ENCODE data around the gene GAK. TPM values are rescaled to one million over a fixed set of nuclear protein-coding genes. Genes with fewer than 3 reads are reported as not detected.
A peak's percentile ranks its signal among the peaks of the same experiment; 100 is the strongest.

GAK gene
- total RNA-seq, 3 donors from 2014 or later (not counting 1 experiment from before 2014, with no cell fraction given) = 349 to 358 (median 349) TPM

- peaks cover 11% of the 10 kb centered on the region for H3K36me3 ChIP-seq (ENCODE audit: control insufficient read depth, insufficient read depth, low read length)
- Mint-ChIP-seq H3K36me3 (no peaks in the 10 kb centered on the region), H3K4me3 (peak overlapping the region; percentile 81), H3K9me3 (no peaks in the 10 kb centered on the region), H3K4me1 (peaks cover 13 to 30% of the 10 kb centered on the region in 2 donors), H3K27me3 (ENCODE audit: low read depth in 2 of 2) (no peaks in the 10 kb centered on the region), H3K27ac (peak overlapping the region; percentile 78 to 87)
- TF ChIP-seq, protein P1, sequence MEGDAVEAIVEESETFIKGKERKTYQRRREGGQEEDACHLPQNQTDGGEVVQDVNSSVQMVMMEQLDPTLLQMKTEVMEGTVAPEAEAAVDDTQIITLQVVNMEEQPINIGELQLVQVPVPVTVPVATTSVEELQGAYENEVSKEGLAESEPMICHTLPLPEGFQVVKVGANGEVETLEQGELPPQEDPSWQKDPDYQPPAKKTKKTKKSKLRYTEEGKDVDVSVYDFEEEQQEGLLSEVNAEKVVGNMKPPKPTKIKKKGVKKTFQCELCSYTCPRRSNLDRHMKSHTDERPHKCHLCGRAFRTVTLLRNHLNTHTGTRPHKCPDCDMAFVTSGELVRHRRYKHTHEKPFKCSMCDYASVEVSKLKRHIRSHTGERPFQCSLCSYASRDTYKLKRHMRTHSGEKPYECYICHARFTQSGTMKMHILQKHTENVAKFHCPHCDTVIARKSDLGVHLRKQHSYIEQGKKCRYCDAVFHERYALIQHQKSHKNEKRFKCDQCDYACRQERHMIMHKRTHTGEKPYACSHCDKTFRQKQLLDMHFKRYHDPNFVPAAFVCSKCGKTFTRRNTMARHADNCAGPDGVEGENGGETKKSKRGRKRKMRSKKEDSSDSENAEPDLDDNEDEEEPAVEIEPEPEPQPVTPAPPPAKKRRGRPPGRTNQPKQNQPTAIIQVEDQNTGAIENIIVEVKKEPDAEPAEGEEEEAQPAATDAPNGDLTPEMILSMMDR (IDR thresholded peaks at IDR 0.05) = no peak
- peaks cover 3% of the 10 kb centered on the region for H3K27me3 ChIP-seq (ENCODE audit: control insufficient read depth, insufficient read depth, low read length)
- intact Hi-C loops (cut with micrococcal nuclease) = loop anchor here (5.0 kb wide), 1 partner anchor 41 kb away; the partner anchor contains the start of gene FGFRL1
- WGBS (ENCODE audit: insufficient coverage) = 65% methylated on average over 17 of the region's 17 CpGs
- ATAC-seq (peak in 1 of 3 donors; percentile 6), DNase-seq (peak; percentile 32 to 54)
- peak overlapping the region; percentile 87 for H3K27ac ChIP-seq (ENCODE audit: low read length)
- H3K9me3 ChIP-seq (ENCODE audit: control insufficient read depth, insufficient read depth, low read length) = no peaks in the 10 kb centered on the region
- peaks cover 57% of the 10 kb centered on the region for H3K4me1 ChIP-seq (ENCODE audit: control insufficient read depth, insufficient read depth, low read length)
- no peak overlapping the region for H3K4me3 ChIP-seq (ENCODE audit: low read length)
These were observed 38.9 kb upstream of the GAK start for GRCh38 chr4:970854-971520.

- Mint-ChIP-seq H3K4me1 (peaks cover 13 to 30% of the 10 kb centered on the region in 2 donors), H3K9me3 (no peaks in the 10 kb centered on the region), H3K27ac (peak overlapping the region; percentile 78 to 87), H3K27me3 (ENCODE audit: low read depth in 2 of 2) (no peaks in the 10 kb centered on the region), H3K36me3 (no peaks in the 10 kb centered on the region), H3K4me3 (peak overlapping the region; percentile 81)
- peaks cover 15% of the 10 kb centered on the region for H3K36me3 ChIP-seq (ENCODE audit: control insufficient read depth, insufficient read depth, low read length)
- H3K9me3 ChIP-seq (ENCODE audit: control insufficient read depth, insufficient read depth, low read length) = no peaks in the 10 kb centered on the region
- no peak overlapping the region for H3K4me3 ChIP-seq (ENCODE audit: low read length)
- H3K27me3 ChIP-seq (ENCODE audit: control insufficient read depth, insufficient read depth, low read length) = peaks cover 3% of the 10 kb centered on the region
- intact Hi-C loops (cut with micrococcal nuclease) = loop anchor here (5.0 kb wide), 1 partner anchor 42 kb away; the partner anchor contains the start of gene FGFRL1
- peak overlapping the region; percentile 87 for H3K27ac ChIP-seq (ENCODE audit: low read length)
- H3K4me1 ChIP-seq (ENCODE audit: control insufficient read depth, insufficient read depth, low read length) = peaks cover 57% of the 10 kb centered on the region
- DNase-seq (peak; percentile 71 to 90), ATAC-seq (peak; percentile 63 to 75 (median 64))
- 58% methylated on average over 25 of the region's 25 CpGs for WGBS (ENCODE audit: insufficient coverage)
- TF ChIP-seq, protein P1 (IDR thresholded peaks at IDR 0.05) = no peak
These were observed 38.1 kb upstream of the GAK start for GRCh38 chr4:970046-970745.

GRCh38 chr4:968621-969394 is 36.7 kb upstream of the GAK start:
- H3K27ac ChIP-seq (ENCODE audit: low read length) = no peak overlapping the region
- Mint-ChIP-seq H3K4me3 (no peak overlapping the region), H3K4me1 (peaks cover 13 to 32% of the 10 kb centered on the region in 2 donors), H3K36me3 (no peaks in the 10 kb centered on the region), H3K9me3 (no peaks in the 10 kb centered on the region), H3K27ac (peak overlapping the region; percentile 78 to 87), H3K27me3 (ENCODE audit: low read depth in 2 of 2) (no peaks in the 10 kb centered on the region)
- TF ChIP-seq, protein P1 (IDR thresholded peaks at IDR 0.05) = no peak
- intact Hi-C loops (cut with micrococcal nuclease) = no loop called here
- WGBS (ENCODE audit: insufficient coverage) = 91% methylated on average over 23 of the region's 23 CpGs
- H3K9me3 ChIP-seq (ENCODE audit: control insufficient read depth, insufficient read depth, low read length) = no peaks in the 10 kb centered on the region
- peaks cover 3% of the 10 kb centered on the region for H3K27me3 ChIP-seq (ENCODE audit: control insufficient read depth, insufficient read depth, low read length)
- ATAC-seq = no peak
- H3K4me1 ChIP-seq (ENCODE audit: control insufficient read depth, insufficient read depth, low read length) = peaks cover 55% of the 10 kb centered on the region
- H3K4me3 ChIP-seq (ENCODE audit: low read length) = no peak overlapping the region
- no peak for DNase-seq
- peaks cover 26% of the 10 kb centered on the region for H3K36me3 ChIP-seq (ENCODE audit: control insufficient read depth, insufficient read depth, low read length)

All from natural killer cell (primary cell).